ENCODE measurements around the gene NAA60. TPM values are rescaled to one million over a fixed set of nuclear protein-coding genes. Genes with fewer than 3 reads are reported as not detected.
A peak's percentile ranks its signal among the peaks of the same experiment; 100 is the strongest.

The NAA60 gene
- total and polyA plus RNA-seq, 2 of the 13 experiments (the other 11 are each of a cell fraction or from before 2014, with no cell fraction given) = 14.7 to 32.0 TPM

DNA sequence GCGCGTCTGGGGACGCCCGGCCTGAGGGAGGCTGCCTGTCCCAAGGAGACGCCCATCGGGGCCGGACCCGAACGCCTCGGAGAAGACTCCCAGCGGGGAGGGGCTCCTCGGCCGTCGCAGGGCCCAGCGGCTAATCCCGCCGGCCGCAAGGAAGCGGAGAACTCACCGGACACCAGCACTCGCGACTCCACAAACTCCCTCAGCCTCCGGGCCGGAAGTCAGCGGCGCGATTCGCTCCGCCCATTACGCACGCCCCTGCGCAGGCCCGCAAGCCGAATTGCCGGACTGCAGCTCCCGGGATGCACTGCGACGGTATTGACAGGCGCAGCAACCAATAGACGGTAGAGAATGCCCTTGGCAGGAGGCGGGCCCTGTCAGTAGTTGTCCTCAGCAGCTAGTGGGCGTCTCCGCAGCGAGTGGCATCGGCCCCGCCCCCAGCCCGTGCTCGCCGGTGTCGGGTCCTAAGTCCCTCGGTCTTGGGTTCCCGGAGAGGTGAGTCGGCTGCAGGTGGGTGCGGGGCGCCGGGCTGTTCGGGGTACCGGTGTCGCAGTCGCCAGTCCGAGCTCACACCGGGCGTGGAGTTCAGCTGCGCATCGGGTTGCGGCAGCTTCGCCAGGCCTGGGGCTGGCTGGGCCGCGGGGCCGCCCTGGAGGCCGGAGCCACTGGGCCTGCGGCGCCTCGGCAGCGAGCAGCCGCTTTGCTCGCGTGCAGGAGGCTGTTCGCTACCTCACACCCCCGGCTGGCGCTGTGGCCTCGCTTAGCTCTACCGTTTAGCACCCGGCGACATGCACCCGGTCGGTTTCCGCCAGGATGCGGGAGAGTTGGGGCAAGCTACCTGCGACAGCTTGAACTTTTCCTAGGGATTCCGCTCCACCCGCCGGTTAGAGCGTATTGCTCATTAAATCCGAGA, 42.4 kb upstream of the NAA60 start, which contains the start of the genes ZNF174 and ZSCAN32 (continued):
- TF ChIP-seq ETV5 (CRISPR knock-in tag; IDR thresholded peaks at IDR 0.05; ENCODE audit: borderline replicate concordance) (peak; percentile 95), MTA1 (CRISPR knock-in tag; IDR thresholded peaks at IDR 0.05; ENCODE audit: borderline replicate concordance) (no peak; the same call in 1 of the 2 replicates), BORCS8-MEF2B (CRISPR knock-in tag; IDR thresholded peaks at IDR 0.05) (peak; percentile 66; the same call in 1 of the 2 replicates), ETV6 (CRISPR knock-in tag; conservative IDR thresholded peaks at IDR 0.05) (no peak; the same call in 1 of the 2 replicates), HHEX (CRISPR knock-in tag; IDR thresholded peaks at IDR 0.05) (no peak), ZNF230 (CRISPR knock-in tag; IDR thresholded peaks at IDR 0.05) (no peak), TRIM22 (IDR thresholded peaks at IDR 0.05) (no peak), GABPA (IDR thresholded peaks at IDR 0.05; ENCODE audit: low read depth, low read length) (peak; percentile 72), GABPA (CRISPR knock-in tag; IDR thresholded peaks at IDR 0.05; ENCODE audit: low read depth) (peak; percentile 94), ZNF839 (CRISPR knock-in tag; IDR thresholded peaks at IDR 0.05; ENCODE audit: borderline replicate concordance) (no peak), ZNF780A (CRISPR knock-in tag; IDR thresholded peaks at IDR 0.05) (no peak; the same call in 1 of the 2 replicates), EED (CRISPR knock-in tag; IDR thresholded peaks at IDR 0.05) (peak; percentile 71; the same call in 1 of the 2 replicates), SYNCRIP (IDR thresholded peaks at IDR 0.05; ENCODE audit: insufficient read depth, low read depth, low read length) (no peak), ZNF138 (CRISPR knock-in tag; IDR thresholded peaks at IDR 0.05; ENCODE audit: low read depth) (0 out of 2 replicates have a peak, but pooled peaks have one; percentile 25), ZSCAN21 (CRISPR knock-in tag; IDR thresholded peaks at IDR 0.05; ENCODE audit: borderline replicate concordance) (peak; percentile 85; the same call in 1 of the 2 replicates), IRF2 (CRISPR knock-in tag; IDR thresholded peaks at IDR 0.05) (peak; percentile 78), SSRP1 (CRISPR knock-in tag; IDR thresholded peaks at IDR 0.05) (no peak), NCOA5 (CRISPR knock-in tag; IDR thresholded peaks at IDR 0.05) (no peak), PLRG1 (conservative IDR thresholded peaks at IDR 0.05) (no peak), CBX5 (CRISPR knock-in tag; IDR thresholded peaks at IDR 0.05; ENCODE audit: borderline replicate concordance) (peak; percentile 56; the same call in 1 of the 2 replicates), MYPOP (CRISPR knock-in tag; IDR thresholded peaks at IDR 0.05) (peak; percentile 65; the same call in 1 of the 2 replicates)
- TF ChIP-seq, protein P1, sequence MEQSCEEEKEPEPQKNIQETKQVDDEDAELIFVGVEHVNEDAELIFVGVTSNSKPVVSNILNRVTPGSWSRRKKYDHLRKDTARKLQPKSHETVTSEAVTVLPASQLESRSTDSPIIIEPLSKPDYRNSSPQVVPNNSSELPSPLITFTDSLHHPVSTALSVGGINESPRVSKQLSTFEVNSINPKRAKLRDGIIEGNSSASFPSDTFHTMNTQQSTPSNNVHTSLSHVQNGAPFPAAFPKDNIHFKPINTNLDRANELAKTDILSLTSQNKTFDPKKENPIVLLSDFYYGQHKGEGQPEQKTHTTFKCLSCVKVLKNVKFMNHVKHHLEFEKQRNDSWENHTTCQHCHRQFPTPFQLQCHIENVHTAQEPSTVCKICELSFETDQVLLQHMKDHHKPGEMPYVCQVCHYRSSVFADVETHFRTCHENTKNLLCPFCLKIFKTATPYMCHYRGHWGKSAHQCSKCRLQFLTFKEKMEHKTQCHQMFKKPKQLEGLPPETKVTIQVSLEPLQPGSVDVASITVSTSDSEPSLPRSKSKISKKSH (CRISPR knock-in tag; IDR thresholded peaks at IDR 0.05; ENCODE audit: borderline replicate concordance) = peak; percentile 69; the same call in 1 of the 2 replicates
- TF ChIP-seq, protein P2, sequence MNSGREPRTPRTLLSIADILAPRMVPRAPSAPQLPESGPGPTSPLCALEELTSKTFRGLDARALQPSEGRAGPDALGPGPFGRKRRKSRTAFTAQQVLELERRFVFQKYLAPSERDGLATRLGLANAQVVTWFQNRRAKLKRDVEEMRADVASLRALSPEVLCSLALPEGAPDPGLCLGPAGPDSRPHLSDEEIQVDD (CRISPR knock-in tag; IDR thresholded peaks at IDR 0.05; ENCODE audit: borderline replicate concordance) = peak; percentile 44; the same call in 1 of the 2 replicates
